ENCODE data around the gene ISL1.

The ISL1 gene

DNA sequence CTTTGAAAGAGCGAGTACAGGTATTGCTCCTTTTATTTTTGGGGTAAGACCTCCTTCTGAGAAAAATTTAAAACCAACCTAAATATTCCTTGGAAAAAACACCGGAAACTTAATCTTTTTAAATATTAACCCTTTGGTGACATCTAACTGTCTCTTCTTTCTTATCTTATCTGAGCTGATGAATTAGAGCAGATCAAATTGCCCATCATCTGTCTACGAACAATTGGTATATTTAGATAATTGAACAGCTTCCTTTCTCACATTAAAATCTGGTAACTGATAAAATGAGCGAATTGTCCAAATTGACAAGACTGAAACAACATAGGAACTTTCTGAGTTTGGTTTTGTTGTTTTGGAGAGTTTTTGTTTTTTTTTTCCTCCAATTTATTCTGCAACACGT is 2.0 kb downstream of the ISL1 start:
- FAIRE-seq (no peak), DNase-seq (ENCODE audit: insufficient read length, low spot score) (no peak)

DNA sequence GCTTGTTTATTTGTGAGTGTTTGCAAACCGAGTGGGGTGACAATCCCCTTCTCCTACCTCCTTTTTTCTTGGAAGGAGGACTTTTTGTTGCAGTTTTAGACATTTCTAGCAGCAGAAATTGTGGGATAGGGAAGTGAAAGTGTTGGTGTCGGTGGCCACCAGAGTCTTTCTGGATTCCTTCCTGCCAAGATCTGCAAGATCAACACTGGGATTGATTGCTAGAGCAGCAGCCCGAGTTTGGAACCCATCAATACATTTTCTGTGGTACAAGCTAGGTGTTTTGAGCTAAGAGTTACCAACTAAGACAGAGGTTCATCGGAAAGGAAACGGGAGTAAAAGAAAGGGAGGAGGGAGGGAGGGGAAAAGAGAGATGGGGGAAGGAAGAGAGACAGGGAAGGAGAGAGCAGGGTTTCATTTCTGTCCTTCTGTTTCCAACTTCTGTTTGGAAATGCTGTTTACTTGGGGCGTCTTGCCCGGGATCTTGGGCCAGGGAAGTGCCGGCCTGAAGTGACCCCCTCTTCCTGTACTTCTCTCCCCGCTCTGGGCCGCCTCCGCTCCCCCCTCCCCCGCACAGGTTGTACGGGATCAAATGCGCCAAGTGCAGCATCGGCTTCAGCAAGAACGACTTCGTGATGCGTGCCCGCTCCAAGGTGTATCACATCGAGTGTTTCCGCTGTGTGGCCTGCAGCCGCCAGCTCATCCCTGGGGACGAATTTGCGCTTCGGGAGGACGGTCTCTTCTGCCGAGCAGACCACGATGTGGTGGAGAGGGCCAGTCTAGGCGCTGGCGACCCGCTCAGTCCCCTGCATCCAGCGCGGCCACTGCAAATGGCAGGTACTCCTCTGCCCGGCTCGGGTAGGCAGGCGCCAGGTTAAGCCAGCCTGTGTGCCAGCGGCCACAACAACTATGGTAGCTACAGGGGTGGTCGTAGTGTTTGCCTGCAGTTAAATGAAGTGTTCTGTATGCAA is 4.0 kb downstream of the ISL1 start:
- DNase-seq (ENCODE audit: insufficient read length, low spot score) = no peak
- no peak for FAIRE-seq

More for the DNA sequence above, 2.0 kb downstream of the ISL1 start:
- TF ChIP-seq PAX5 (IDR thresholded peaks at IDR 0.05; ENCODE audit: insufficient read depth, low read length, severe bottlenecking) (no peak), SPI1 (IDR thresholded peaks at IDR 0.05; ENCODE audit: low read depth, low read length) (no peak), POU2F2 (IDR thresholded peaks at IDR 0.05; ENCODE audit: low read depth, low read length) (no peak), TAF1 (IDR thresholded peaks at IDR 0.05; ENCODE audit: low read depth, low read length) (no peak), POLR2A (IDR thresholded peaks at IDR 0.05; ENCODE audit: low read depth, low read length) (no peak), POLR2AphosphoS5 (IDR thresholded peaks at IDR 0.05; ENCODE audit: low read depth, low read length) (no peak)

DNA sequence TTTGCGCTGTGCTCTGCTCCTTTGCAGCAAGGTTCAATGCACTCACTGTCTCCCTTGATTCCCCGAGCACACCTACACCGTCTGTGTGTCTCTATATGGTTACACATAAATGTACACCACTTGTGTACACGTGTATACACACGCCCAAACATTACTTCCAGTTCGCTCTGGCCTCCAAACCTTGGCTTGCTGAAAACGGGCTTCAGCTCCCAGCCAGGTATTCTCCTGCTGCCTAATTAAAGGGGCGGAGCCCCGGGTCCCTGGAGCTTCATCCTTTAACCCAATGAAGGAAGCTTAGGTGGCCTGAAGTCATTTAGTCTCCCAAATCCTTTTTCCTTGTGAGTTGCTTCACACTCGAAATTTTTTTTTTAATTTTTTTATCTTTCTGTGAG is 4.6 kb downstream of the ISL1 start:
- TF ChIP-seq POLR2AphosphoS5 (IDR thresholded peaks at IDR 0.05; ENCODE audit: low read depth, low read length) = no peak
- TF ChIP-seq SPI1 (IDR thresholded peaks at IDR 0.05; ENCODE audit: low read depth, low read length) = no peak
- no peak for TF ChIP-seq POU2F2 (IDR thresholded peaks at IDR 0.05; ENCODE audit: low read depth, low read length)
- no peak for TF ChIP-seq PAX5 (IDR thresholded peaks at IDR 0.05; ENCODE audit: insufficient read depth, low read length, severe bottlenecking)
- TF ChIP-seq TAF1 (IDR thresholded peaks at IDR 0.05; ENCODE audit: low read depth, low read length) = no peak
- TF ChIP-seq POLR2A (IDR thresholded peaks at IDR 0.05; ENCODE audit: low read depth, low read length) = no peak
- FAIRE-seq (no peak), DNase-seq (ENCODE audit: insufficient read length, low spot score) (no peak)

More for the DNA sequence above, 4.0 kb downstream of the ISL1 start:
- TF ChIP-seq POLR2AphosphoS5 (IDR thresholded peaks at IDR 0.05; ENCODE audit: low read depth, low read length) = no peak
- no peak for TF ChIP-seq TAF1 (IDR thresholded peaks at IDR 0.05; ENCODE audit: low read depth, low read length)
- TF ChIP-seq POU2F2 (IDR thresholded peaks at IDR 0.05; ENCODE audit: low read depth, low read length) = no peak
- no peak for TF ChIP-seq PAX5 (IDR thresholded peaks at IDR 0.05; ENCODE audit: insufficient read depth, low read length, severe bottlenecking)
- no peak for TF ChIP-seq SPI1 (IDR thresholded peaks at IDR 0.05; ENCODE audit: low read depth, low read length)
- TF ChIP-seq POLR2A (IDR thresholded peaks at IDR 0.05; ENCODE audit: low read depth, low read length) = no peak

DNA sequence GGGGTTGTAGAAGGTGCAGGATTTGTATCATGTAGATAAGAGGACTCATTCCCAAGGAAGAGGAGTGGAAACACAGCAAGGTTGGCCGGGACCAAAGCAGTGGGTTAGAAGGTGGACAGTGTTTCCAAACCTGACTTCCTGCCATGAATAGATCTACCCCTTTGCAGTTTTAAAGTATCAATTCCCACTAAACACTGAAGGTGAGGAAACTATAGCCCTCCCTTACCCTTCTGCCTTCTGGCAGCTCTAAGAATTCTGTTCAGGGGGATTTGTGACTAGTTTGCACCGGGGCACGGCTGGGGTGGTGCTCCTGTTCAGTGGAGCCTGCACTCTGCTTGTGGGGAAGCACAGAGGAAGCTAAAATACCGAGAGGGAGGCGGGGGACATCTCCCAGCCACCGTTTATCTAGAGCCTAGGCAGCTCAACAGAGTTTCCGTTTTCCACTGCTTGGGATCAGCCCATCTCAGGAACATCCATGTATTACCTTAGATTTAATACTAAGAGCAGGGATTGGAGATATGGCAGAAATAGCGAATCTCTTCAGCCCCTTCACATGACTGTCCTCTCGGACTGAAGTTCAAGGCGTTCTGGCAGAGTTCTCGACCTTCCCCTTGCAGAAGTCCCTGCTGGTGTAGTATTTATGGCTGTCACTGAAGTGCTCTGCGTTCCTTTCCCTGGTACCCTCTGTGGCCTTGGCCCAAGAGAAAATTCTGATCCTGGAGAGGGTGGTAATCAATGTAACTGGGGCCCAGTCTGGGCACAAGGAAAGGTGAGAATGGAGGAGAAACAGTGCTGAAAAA is 5.4 kb downstream of the ISL1 start:
- DNase-seq (ENCODE audit: insufficient read length, low spot score) (no peak), FAIRE-seq (no peak)
- no peak for TF ChIP-seq PAX5 (IDR thresholded peaks at IDR 0.05; ENCODE audit: insufficient read depth, low read length, severe bottlenecking)
- TF ChIP-seq POU2F2 (IDR thresholded peaks at IDR 0.05; ENCODE audit: low read depth, low read length) = no peak
- TF ChIP-seq POLR2AphosphoS5 (IDR thresholded peaks at IDR 0.05; ENCODE audit: low read depth, low read length) = no peak
- TF ChIP-seq TAF1 (IDR thresholded peaks at IDR 0.05; ENCODE audit: low read depth, low read length) = no peak
- no peak for TF ChIP-seq SPI1 (IDR thresholded peaks at IDR 0.05; ENCODE audit: low read depth, low read length)
- no peak for TF ChIP-seq POLR2A (IDR thresholded peaks at IDR 0.05; ENCODE audit: low read depth, low read length)

DNA sequence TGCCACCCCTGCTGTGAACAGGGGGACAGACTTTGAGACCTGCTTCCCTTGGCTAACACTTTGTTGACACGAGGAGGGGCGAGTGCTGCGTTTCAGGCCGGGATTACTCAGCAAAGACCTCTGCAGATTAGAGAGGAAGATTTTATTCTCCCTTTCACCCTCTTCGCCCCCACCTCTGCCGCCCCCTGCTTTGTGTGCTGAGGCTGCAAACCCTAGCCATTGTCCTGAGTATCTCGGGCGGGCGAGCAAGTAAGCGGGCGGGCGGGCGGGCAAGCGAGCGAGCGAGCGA is 6.0 kb downstream of the ISL1 start:
- DNase-seq (ENCODE audit: insufficient read length, low spot score) = no peak
- FAIRE-seq = no peak
- TF ChIP-seq POLR2AphosphoS5 (IDR thresholded peaks at IDR 0.05; ENCODE audit: low read depth, low read length) = no peak
- no peak for TF ChIP-seq POLR2A (IDR thresholded peaks at IDR 0.05; ENCODE audit: low read depth, low read length)
- no peak for TF ChIP-seq POU2F2 (IDR thresholded peaks at IDR 0.05; ENCODE audit: low read depth, low read length)
- no peak for TF ChIP-seq PAX5 (IDR thresholded peaks at IDR 0.05; ENCODE audit: insufficient read depth, low read length, severe bottlenecking)
- TF ChIP-seq TAF1 (IDR thresholded peaks at IDR 0.05; ENCODE audit: low read depth, low read length) = no peak
- no peak for TF ChIP-seq SPI1 (IDR thresholded peaks at IDR 0.05; ENCODE audit: low read depth, low read length)

DNA sequence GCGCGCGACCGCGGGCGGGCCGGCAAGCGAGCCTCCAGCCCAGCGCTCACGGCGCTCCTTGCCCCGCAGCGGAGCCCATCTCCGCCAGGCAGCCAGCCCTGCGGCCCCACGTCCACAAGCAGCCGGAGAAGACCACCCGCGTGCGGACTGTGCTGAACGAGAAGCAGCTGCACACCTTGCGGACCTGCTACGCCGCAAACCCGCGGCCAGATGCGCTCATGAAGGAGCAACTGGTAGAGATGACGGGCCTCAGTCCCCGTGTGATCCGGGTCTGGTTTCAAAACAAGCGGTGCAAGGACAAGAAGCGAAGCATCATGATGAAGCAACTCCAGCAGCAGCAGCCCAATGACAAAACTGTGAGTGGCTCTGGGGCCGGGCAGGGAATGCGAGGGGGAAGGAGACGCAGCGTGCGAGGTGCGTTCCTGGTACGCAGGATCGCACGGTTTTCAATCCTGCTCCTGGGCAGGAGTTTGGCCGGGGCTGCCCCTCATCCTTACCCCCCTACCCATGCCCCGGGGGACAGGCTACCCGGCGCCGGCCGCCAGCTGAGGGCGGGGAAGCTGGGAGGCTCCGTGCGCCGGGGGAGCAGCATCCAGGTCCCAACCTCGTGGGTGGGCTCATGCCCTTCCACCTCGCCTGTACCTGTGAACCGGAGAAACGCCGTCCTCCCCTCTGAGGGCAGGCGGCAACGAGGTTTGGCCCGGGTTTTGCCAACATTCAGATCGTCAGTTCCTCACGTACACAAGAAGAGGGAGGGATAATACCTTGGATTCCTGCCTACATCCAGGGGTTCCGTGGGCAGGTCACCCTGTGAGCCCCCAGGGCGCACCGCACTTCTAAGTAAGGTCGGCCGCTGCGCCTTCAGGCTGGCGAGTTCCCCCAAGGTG is 6.6 kb downstream of the ISL1 start:
- FAIRE-seq (no peak), DNase-seq (ENCODE audit: insufficient read length, low spot score) (no peak)
- no peak for TF ChIP-seq POLR2AphosphoS5 (IDR thresholded peaks at IDR 0.05; ENCODE audit: low read depth, low read length)
- TF ChIP-seq POU2F2 (IDR thresholded peaks at IDR 0.05; ENCODE audit: low read depth, low read length) = no peak
- no peak for TF ChIP-seq POLR2A (IDR thresholded peaks at IDR 0.05; ENCODE audit: low read depth, low read length)
- no peak for TF ChIP-seq PAX5 (IDR thresholded peaks at IDR 0.05; ENCODE audit: insufficient read depth, low read length, severe bottlenecking)
- no peak for TF ChIP-seq TAF1 (IDR thresholded peaks at IDR 0.05; ENCODE audit: low read depth, low read length)
- no peak for TF ChIP-seq SPI1 (IDR thresholded peaks at IDR 0.05; ENCODE audit: low read depth, low read length)

DNA sequence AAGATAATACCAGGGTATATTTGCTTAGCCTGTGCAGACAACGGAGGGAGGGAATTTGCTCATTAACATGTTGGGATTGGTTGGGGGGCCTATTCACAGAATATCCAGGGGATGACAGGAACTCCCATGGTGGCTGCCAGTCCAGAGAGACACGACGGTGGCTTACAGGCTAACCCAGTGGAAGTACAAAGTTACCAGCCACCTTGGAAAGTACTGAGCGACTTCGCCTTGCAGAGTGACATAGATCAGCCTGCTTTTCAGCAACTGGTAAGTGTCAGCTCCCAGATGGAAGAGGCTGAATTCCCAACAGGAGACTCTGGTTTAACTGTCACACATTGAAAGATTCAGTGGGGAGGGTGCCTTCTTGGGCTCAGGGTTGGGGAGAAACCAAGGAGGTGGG is 7.9 kb downstream of the ISL1 start:
- FAIRE-seq = no peak
- TF ChIP-seq PAX5 (IDR thresholded peaks at IDR 0.05; ENCODE audit: insufficient read depth, low read length, severe bottlenecking) = no peak
- no peak for TF ChIP-seq POU2F2 (IDR thresholded peaks at IDR 0.05; ENCODE audit: low read depth, low read length)
- no peak for TF ChIP-seq TAF1 (IDR thresholded peaks at IDR 0.05; ENCODE audit: low read depth, low read length)
- TF ChIP-seq POLR2A (IDR thresholded peaks at IDR 0.05; ENCODE audit: low read depth, low read length) = no peak
- TF ChIP-seq POLR2AphosphoS5 (IDR thresholded peaks at IDR 0.05; ENCODE audit: low read depth, low read length) = no peak
- TF ChIP-seq SPI1 (IDR thresholded peaks at IDR 0.05; ENCODE audit: low read depth, low read length) = no peak
- no peak for DNase-seq (ENCODE audit: insufficient read length, low spot score)

DNA sequence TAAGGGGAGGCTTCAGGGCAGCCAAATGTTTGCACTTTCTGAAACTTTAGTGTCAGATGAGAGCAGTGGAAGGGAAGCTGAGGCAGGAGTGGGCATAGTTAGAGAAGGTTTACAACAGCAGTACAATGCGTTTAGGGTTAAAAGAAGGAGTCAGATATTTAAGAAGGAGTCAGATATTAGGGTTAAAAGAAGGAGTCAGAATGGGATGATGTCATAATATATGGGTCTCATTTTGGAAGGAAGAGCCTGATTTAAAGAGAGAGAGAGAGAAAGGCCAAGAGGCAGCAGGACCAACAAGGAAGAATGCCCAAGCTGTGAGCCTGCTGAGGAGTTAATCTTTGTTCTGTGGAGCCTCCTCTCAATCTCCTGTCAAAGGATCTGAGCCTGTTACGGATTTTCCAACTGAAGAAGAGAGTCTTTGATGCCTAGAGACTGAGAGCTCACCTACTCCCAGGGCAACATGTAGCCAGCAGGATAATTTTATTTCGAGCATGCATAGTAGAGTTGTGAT is 9.5 kb downstream of the ISL1 start:
- no peak for FAIRE-seq
- no peak for DNase-seq (ENCODE audit: insufficient read length, low spot score)
- TF ChIP-seq POLR2A (IDR thresholded peaks at IDR 0.05; ENCODE audit: low read depth, low read length) = no peak
- no peak for TF ChIP-seq POLR2AphosphoS5 (IDR thresholded peaks at IDR 0.05; ENCODE audit: low read depth, low read length)
- no peak for TF ChIP-seq POU2F2 (IDR thresholded peaks at IDR 0.05; ENCODE audit: low read depth, low read length)
- no peak for TF ChIP-seq SPI1 (IDR thresholded peaks at IDR 0.05; ENCODE audit: low read depth, low read length)
- no peak for TF ChIP-seq TAF1 (IDR thresholded peaks at IDR 0.05; ENCODE audit: low read depth, low read length)
- no peak for TF ChIP-seq PAX5 (IDR thresholded peaks at IDR 0.05; ENCODE audit: insufficient read depth, low read length, severe bottlenecking)
